Bronchial epithelial cell (primary cell): ENCODE measurements around the gene ZNF543. TPM values are rescaled to one million over a fixed set of nuclear protein-coding genes. Genes with fewer than 3 reads are reported as not detected.

Experiments used
- DNase-seq: peaks from one replicate; pipeline ENCODE4 v3.0.0-alpha.2; 2010; ENCODE audit warnings: low read depth
- FAIRE-seq: peaks from 2 replicates; lab custom pipeline; 2011; peaks lifted over from hg19 to GRCh38; lab: Jason Lieb, UNC
- H3K27me3 ChIP-seq: 2 replicates; pipeline ENCODE4 v1.5.1; 2011; ENCODE audit warnings: low read length; ENCODE audit not compliant: control insufficient read depth, insufficient read depth
- H3K36me3 ChIP-seq: 2 replicates; pipeline ENCODE4 v1.5.1; 2011; ENCODE audit warnings: low read length; ENCODE audit not compliant: control insufficient read depth, insufficient read depth
- H3K4me3 ChIP-seq: 2 replicates; pipeline ENCODE4 v1.5.1; 2011; ENCODE audit warnings: mild to moderate bottlenecking, low read depth, low read length, control low read depth
- total RNA-seq: library from RNA; depleted of rRNA; stranded (reverse); fragments of >200 nt; gene quantifications from 2 replicates; pipeline ENCODE4 v1.2.1, GENCODE V29; 2014
- TF ChIP-seq, protein P1 (sequence below): IDR thresholded peaks from 2 replicates; pipeline ENCODE4 v1.5.1; 2011; ENCODE audit warnings: mild to moderate bottlenecking, moderate library complexity, low read length, control low read depth, inconsistent platforms; ENCODE audit not compliant: insufficient read depth, severe bottlenecking

ZNF543 gene
- total RNA-seq, 1 donor from 2014 or later = 13.2 TPM

GRCh38 chr19:57292547-57292946 lies 27.7 kb upstream of the ZNF543 start:
- Histone ChIP-seq H3K36me3 (peaks cover 28% of the 10 kb centered on the region), H3K27me3 (no peaks in the 10 kb centered on the region), H3K4me3 (no peak overlapping the region)
- DNase-seq = no peak
- TF ChIP-seq, protein P1, sequence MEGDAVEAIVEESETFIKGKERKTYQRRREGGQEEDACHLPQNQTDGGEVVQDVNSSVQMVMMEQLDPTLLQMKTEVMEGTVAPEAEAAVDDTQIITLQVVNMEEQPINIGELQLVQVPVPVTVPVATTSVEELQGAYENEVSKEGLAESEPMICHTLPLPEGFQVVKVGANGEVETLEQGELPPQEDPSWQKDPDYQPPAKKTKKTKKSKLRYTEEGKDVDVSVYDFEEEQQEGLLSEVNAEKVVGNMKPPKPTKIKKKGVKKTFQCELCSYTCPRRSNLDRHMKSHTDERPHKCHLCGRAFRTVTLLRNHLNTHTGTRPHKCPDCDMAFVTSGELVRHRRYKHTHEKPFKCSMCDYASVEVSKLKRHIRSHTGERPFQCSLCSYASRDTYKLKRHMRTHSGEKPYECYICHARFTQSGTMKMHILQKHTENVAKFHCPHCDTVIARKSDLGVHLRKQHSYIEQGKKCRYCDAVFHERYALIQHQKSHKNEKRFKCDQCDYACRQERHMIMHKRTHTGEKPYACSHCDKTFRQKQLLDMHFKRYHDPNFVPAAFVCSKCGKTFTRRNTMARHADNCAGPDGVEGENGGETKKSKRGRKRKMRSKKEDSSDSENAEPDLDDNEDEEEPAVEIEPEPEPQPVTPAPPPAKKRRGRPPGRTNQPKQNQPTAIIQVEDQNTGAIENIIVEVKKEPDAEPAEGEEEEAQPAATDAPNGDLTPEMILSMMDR = no peak
- no peak for FAIRE-seq

DNA sequence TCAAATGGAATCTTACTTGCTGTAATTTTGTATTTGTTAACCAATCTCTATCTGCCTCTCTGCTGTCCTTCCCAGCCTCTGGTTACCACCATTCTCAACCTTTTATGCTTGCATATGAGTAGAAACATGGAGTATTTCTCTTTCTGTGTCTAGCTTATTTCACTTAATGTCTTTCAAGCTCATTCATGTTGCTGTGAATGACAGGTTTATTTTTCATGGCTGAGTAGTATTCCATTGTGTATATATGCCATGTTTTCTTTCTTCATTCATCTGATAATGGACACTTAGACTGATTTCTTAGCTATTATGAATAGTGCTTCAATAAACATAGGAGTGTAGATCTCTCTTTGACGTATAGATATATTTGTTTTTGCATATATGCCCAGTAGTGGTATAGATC lies 26.6 kb upstream of the ZNF543 start:
- Histone ChIP-seq H3K36me3 (peaks cover 25% of the 10 kb centered on the region), H3K27me3 (no peaks in the 10 kb centered on the region), H3K4me3 (no peak overlapping the region)
- DNase-seq = no peak
- FAIRE-seq = no peak
- TF ChIP-seq, protein P1 = no peak

DNA sequence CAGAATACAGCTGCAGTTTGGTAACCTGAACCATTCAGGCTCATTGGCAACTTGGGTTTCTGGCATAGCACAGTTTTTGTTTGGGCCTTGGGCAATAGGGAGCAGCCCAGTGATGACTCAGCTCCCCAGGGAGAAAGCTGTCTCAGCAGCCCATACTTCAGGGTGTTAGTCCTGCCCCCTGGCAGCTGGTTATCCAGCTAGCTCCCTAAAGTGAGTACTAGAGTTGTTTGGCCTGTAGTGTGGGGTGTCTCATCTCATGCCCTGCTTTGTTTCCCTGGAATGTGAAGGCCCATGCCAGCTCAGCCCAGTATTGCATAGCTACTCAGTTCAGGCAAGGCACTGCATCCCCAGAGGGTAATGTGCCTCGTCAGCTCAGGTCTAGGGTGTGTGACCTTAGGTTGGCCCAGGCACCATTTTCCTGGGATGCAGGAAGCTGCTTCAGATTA lies 18.2 kb upstream of the ZNF543 start:
- DNase-seq (peak; percentile 98), FAIRE-seq (peak; percentile 95)
- TF ChIP-seq, protein P1 = peak; percentile 32
- Histone ChIP-seq H3K27me3 (no peaks in the 10 kb centered on the region), H3K36me3 (no peaks in the 10 kb centered on the region), H3K4me3 (no peak overlapping the region)

DNA sequence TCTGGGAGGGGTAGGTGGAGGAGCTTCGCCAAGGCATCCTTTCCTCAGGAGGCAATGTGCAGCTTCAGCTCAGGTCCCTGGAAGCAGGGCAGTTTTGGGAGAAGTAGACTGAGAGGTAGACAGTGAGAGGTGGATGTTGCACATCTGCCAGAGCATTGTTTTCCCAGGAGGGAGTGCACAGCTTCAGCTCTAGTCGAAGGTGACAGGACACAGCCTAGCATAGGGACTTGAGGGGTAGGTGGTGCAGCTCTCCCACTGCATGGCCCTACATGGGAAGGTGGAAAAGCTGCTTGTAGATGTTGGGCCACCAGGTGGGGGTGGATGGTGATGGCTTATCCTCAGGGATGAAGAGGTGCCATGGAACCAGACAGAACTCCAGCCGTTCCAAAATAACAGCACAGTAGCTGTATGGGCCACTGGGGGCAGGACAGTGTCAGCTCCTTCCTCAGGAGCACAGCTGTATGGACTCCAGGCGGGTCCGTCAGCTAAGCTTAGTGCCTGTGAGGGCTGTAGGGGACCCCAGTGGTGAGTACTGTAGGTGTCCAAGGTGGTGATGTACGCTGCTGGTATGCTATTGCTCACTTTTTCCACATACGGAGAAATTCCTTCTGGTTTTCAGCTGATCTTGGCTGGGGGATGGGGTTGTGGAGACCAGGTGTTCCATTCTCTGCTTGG lies 17.4 kb upstream of the ZNF543 start:
- Histone ChIP-seq H3K4me3 (no peak overlapping the region), H3K36me3 (no peaks in the 10 kb centered on the region), H3K27me3 (no peaks in the 10 kb centered on the region)
- FAIRE-seq = no peak
- TF ChIP-seq, protein P1 = peak; percentile 3
- no peak for DNase-seq

- FAIRE-seq (no peak), DNase-seq (peak; percentile 84)
- Histone ChIP-seq H3K27me3 (no peaks in the 10 kb centered on the region), H3K36me3 (no peaks in the 10 kb centered on the region), H3K4me3 (no peak overlapping the region)
- TF ChIP-seq, protein P1 = no peak
Measured at GRCh38 chr19:57305056-57305455, 15.2 kb upstream of the ZNF543 start.

DNA sequence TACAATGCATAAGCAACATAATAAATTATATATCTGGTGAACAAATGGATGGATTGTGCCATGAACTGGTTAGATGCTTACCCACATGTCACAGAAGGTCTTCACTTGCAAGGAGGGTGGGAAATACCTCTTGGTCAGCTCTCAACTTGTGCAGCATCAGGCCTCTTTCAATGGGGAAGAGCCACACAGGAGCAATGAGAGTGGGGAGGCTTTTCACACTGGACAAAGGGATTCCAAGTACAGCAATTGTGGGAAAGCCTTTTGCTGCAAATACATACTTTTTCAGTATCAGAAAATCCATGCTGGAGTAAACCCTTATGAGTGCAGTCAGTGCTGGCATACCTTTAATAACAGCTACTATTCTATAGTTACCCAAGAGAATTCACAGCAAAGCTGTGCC lies 11.8 kb upstream of the ZNF543 start:
- TF ChIP-seq, protein P1 = no peak
- FAIRE-seq (no peak), DNase-seq (no peak)
- H3K4me3 ChIP-seq = no peak overlapping the region
- H3K27me3 ChIP-seq = no peaks in the 10 kb centered on the region
- no peaks in the 10 kb centered on the region for H3K36me3 ChIP-seq
